MCF 10A (cell line): ENCODE measurements around the gene PTPN6. TPM values are rescaled to one million over a fixed set of nuclear protein-coding genes. Genes with fewer than 3 reads are reported as not detected.

Source experiments
- BruUV-seq: library from RNA; stranded (reverse); fragments of 400-500 nt; replicated peaks from 2 replicates; lab custom pipeline; 2021; lab: Mats Ljungman, UMichigan
- CTCF ChIA-PET: fragments of 300-600 bp; sonication (Branson Sonifier 250); formaldehyde crosslinking; extraction: SDS; loops from one replicate; lab custom pipeline; 2021; ENCODE audit warnings: antibody characterized with exemption, inconsistent platforms; lab: Yijun Ruan, JAX
- POLR2A ChIA-PET: fragments of 300-600, 350-650 bp; sonication (Branson Sonifier 250); formaldehyde crosslinking; extraction: SDS; loops from one replicate; lab custom pipeline; 2020; ENCODE audit warnings: antibody characterized with exemption, inconsistent platforms; lab: Yijun Ruan, JAX
- DNase-seq: peaks from one replicate; pipeline ENCODE4 v3.0.0-alpha.2; 2018; ENCODE audit not compliant: unreplicated experiment
- H3K27ac Mint-ChIP-seq: one replicate; pipeline ENCODE4 v1.8.0; 2022; ENCODE audit warnings: mild to moderate bottlenecking, low read depth, mixed read lengths; ENCODE audit not compliant: unreplicated experiment
- H3K27me3 Mint-ChIP-seq: one replicate; pipeline ENCODE4 v1.8.0; 2022; ENCODE audit warnings: mixed read lengths; ENCODE audit not compliant: insufficient read depth, unreplicated experiment
- H3K36me3 Mint-ChIP-seq: one replicate; pipeline ENCODE4 v1.8.0; 2022; ENCODE audit warnings: mild to moderate bottlenecking, moderate library complexity, mixed read lengths; ENCODE audit not compliant: insufficient read depth, unreplicated experiment
- H3K4me1 Mint-ChIP-seq: one replicate; pipeline ENCODE4 v1.8.0; 2022; ENCODE audit warnings: mixed read lengths; ENCODE audit not compliant: insufficient read depth, unreplicated experiment
- H3K4me3 Mint-ChIP-seq: one replicate; pipeline ENCODE4 v1.8.0; 2022; ENCODE audit warnings: mild to moderate bottlenecking, moderate library complexity, mixed read lengths; ENCODE audit not compliant: unreplicated experiment
- H3K9me3 Mint-ChIP-seq: one replicate; pipeline ENCODE4 v1.8.0; 2022; ENCODE audit warnings: mixed read lengths; ENCODE audit not compliant: unreplicated experiment
- CTCF ChIP-seq: fragments of 200-600 bp; IDR thresholded peaks from one replicate; pipeline ENCODE4 v1.8.0; 2022; ENCODE audit warnings: antibody characterized with exemption, mild to moderate bottlenecking; ENCODE audit not compliant: unreplicated experiment
- intact Hi-C: fragments of 100-400 bp; cut with micrococcal nuclease; formaldehyde crosslinking; loops from 2 replicates; pipeline ENCODE4 v1.14.1; 2022
- total RNA-seq: library from RNA; stranded (reverse); gene quantifications from 2 replicates; pipeline ENCODE4 v1.2.3, GENCODE V29; 2022

PTPN6 gene
- total RNA-seq, 1 experiment from 2014 or later = 10.3 TPM

- Mint-ChIP-seq H3K36me3 (peaks cover 37% of the 10 kb centered on the region), H3K9me3 (no peaks in the 10 kb centered on the region), H3K4me1 (peaks cover 50% of the 10 kb centered on the region), H3K4me3 (peak overlapping the region; percentile 87), H3K27ac (peak overlapping the region; percentile 94), H3K27me3 (no peaks in the 10 kb centered on the region)
- CTCF ChIA-PET = interaction anchor here (0.7 to 6.4 kb wide), 14 partner anchors 12 to 147 kb away, joined by 3 to 160 read pairs (median 4); partner anchors contain the start of genes C12orf57, C1R, C1RL and C1S
- POLR2A ChIA-PET = interaction anchor here (0.7 to 7.0 kb wide), 21 partner anchors 9 to 228 kb away, joined by 3 to 495 read pairs (median 5); partner anchors contain the start of genes ATN1, C12orf57, C1RL and C1S
- no TSS peak for BruUV-seq
- TF ChIP-seq CTCF = no peak
- intact Hi-C loops = loop anchor here (1.0 to 5.0 kb wide), 3 partner anchors 17 to 146 kb away; partner anchors contain the start of genes C12orf57 and C1RL
- DNase-seq = peak; percentile 83
These were observed 10.1 kb downstream of the PTPN6 start for GRCh38 chr12:6961278-6961694.

GRCh38 chr12:6961695-6962284 is 10.6 kb downstream of the PTPN6 start:
- DNase-seq = peak; percentile 83
- peak overlapping the region; percentile 87 for H3K4me3 Mint-ChIP-seq
- TF ChIP-seq CTCF = peak; percentile 53
- H3K9me3 Mint-ChIP-seq = no peaks in the 10 kb centered on the region
- no peaks in the 10 kb centered on the region for H3K27me3 Mint-ChIP-seq
- peaks cover 51% of the 10 kb centered on the region for H3K4me1 Mint-ChIP-seq
- CTCF ChIA-PET = interaction anchor here (0.6 to 6.4 kb wide), 17 partner anchors 16 to 152 kb away, joined by 3 to 160 read pairs (median 4); partner anchors contain the start of genes C12orf57, C1RL, C1S and LPCAT3
- TSS peak; percentile 10 for BruUV-seq
- H3K27ac Mint-ChIP-seq = peak overlapping the region; percentile 94
- intact Hi-C loops = loop anchor here (1.0 to 5.0 kb wide), 3 partner anchors 17 to 146 kb away; partner anchors contain the start of genes C12orf57 and C1RL
- peaks cover 42% of the 10 kb centered on the region for H3K36me3 Mint-ChIP-seq
- POLR2A ChIA-PET = interaction anchor here (0.7 to 7.0 kb wide), 25 partner anchors 8 to 227 kb away, joined by 3 to 495 read pairs (median 5); partner anchors contain the start of genes ATN1, C12orf57, C1RL and C1S

GRCh38 chr12:6962285-6963015 is 11.3 kb downstream of the PTPN6 start:
- no peak for TF ChIP-seq CTCF
- Mint-ChIP-seq H3K4me1 (peaks cover 51% of the 10 kb centered on the region), H3K4me3 (peak overlapping the region; percentile 87), H3K36me3 (peaks cover 49% of the 10 kb centered on the region), H3K27ac (peak overlapping the region; percentile 94), H3K27me3 (no peaks in the 10 kb centered on the region), H3K9me3 (no peaks in the 10 kb centered on the region)
- ChIA-PET CTCF (interaction anchor here (0.6 to 6.4 kb wide), 14 partner anchors 17 to 151 kb away, joined by 3 to 160 read pairs (median 5); partner anchors contain the start of genes C12orf57, C1RL, RNU7-1 and SPSB2), POLR2A (interaction anchor here (0.7 to 7.0 kb wide), 22 partner anchors 8 to 492 kb away, joined by 3 to 495 read pairs (median 5); partner anchors contain the start of genes ATN1, C12orf57, C1RL and C1S)
- no TSS peak for BruUV-seq
- intact Hi-C loops = loop anchor here (5.0 kb wide), 1 partner anchor 145 kb away; the partner anchor contains the start of gene C1RL
- DNase-seq = no peak
